HEK293 (cell line): Measurements from ENCODE around the gene RAG1.

Experiments
- CTCF ChIA-PET: fragments of 350-600 bp; formaldehyde crosslinking; extraction: SDS; loops from one replicate; lab custom pipeline; 2021; ENCODE audit warnings: antibody characterized with exemption; lab: Yijun Ruan, JAX
- POLR2A ChIA-PET: fragments of 300-600 bp; formaldehyde crosslinking; extraction: SDS; loops from one replicate; lab custom pipeline; 2020; ENCODE audit warnings: antibody characterized with exemption, inconsistent platforms; lab: Yijun Ruan, JAX
- H3K27ac ChIP-seq: fragments of 200-500 bp; sonication (Bioruptor generic); 2 replicates; pipeline ENCODE4 v1.5.1; 2014; ENCODE audit warnings: low read depth, low read length, control low read depth, inconsistent platforms; ENCODE audit errors: extremely low read depth
- H3K36me3 ChIP-seq, 2 experiments: fragments of 200-500 bp in 1 of 2; sonication (Bioruptor generic) in 1 of 2; 1 replicate in 1 of 2; 2 replicates in 1 of 2; pipeline ENCODE4 v1.5.1; 2014 to 2017; ENCODE audit warnings: inconsistent platforms in 2 of 2, low read length in 2 of 2; ENCODE audit not compliant: control insufficient read depth in 2 of 2, insufficient read depth in 1 of 2
- H3K4me1 ChIP-seq: fragments of 200-500 bp; sonication (Bioruptor generic); 2 replicates; pipeline ENCODE4 v1.5.1; 2014; ENCODE audit warnings: mild to moderate bottlenecking, low read length, inconsistent platforms; ENCODE audit not compliant: control insufficient read depth, insufficient read depth
- H3K4me3 ChIP-seq: 2 replicates; pipeline ENCODE4 v1.5.1; 2011; ENCODE audit warnings: low read depth, mild to moderate bottlenecking, control low read depth, low read length, moderate library complexity
- H3K9me3 ChIP-seq: fragments of 200-500 bp; sonication (Bioruptor generic); 2 replicates; pipeline ENCODE4 v1.5.1; 2014; ENCODE audit warnings: low read depth, low read length, inconsistent platforms; ENCODE audit not compliant: control insufficient read depth, insufficient read depth
- GFI1B ChIP-seq: fragments of 450-650 bp; formaldehyde crosslinking; IDR thresholded peaks from 2 replicates; pipeline ENCODE4 v1.5.1; 2016; ENCODE audit warnings: missing biosample characterization, missing genetic modification characterization
- GLIS1 ChIP-seq: fragments of 450-650 bp; formaldehyde crosslinking; IDR thresholded peaks from 2 replicates; pipeline ENCODE4 v1.5.1; 2016; ENCODE audit warnings: missing biosample characterization, missing genetic modification characterization
- HOXD13 ChIP-seq: sonication (generic); formaldehyde crosslinking; IDR thresholded peaks from 2 replicates; pipeline ENCODE4 v1.8.0; 2022; ENCODE audit warnings: missing genetic modification reagents, borderline replicate concordance
- KLF1 ChIP-seq: fragments of 450-650 bp; formaldehyde crosslinking; IDR thresholded peaks from 2 replicates; pipeline ENCODE4 v1.5.1; 2016; ENCODE audit warnings: missing biosample characterization, missing genetic modification characterization
- SP2 ChIP-seq: fragments of 450-650 bp; formaldehyde crosslinking; IDR thresholded peaks from 2 replicates; pipeline ENCODE4 v1.5.1; 2016; ENCODE audit warnings: missing biosample characterization, missing genetic modification characterization
- SP7 ChIP-seq: fragments of 450-650 bp; formaldehyde crosslinking; IDR thresholded peaks from 2 replicates; pipeline ENCODE4 v1.5.1; 2016; ENCODE audit warnings: missing biosample characterization, missing genetic modification characterization
- YY2 ChIP-seq: fragments of 450-650 bp; formaldehyde crosslinking; IDR thresholded peaks from 2 replicates; pipeline ENCODE4 v1.5.1; 2016; ENCODE audit warnings: missing biosample characterization, missing genetic modification characterization
- ZNF112 ChIP-seq: fragments of 450-650 bp; formaldehyde crosslinking; IDR thresholded peaks from 2 replicates; pipeline ENCODE4 v1.5.0; 2017; ENCODE audit warnings: missing biosample characterization, missing genetic modification characterization
- ZNF16 ChIP-seq: fragments of 450-650 bp; formaldehyde crosslinking; IDR thresholded peaks from 2 replicates; pipeline ENCODE4 v1.5.1; 2016; ENCODE audit warnings: low read depth, missing biosample characterization, missing genetic modification characterization
- ZNF174 ChIP-seq: fragments of 450-650 bp; formaldehyde crosslinking; IDR thresholded peaks from 2 replicates; pipeline ENCODE4 v1.5.0; 2017; ENCODE audit warnings: missing biosample characterization, mild to moderate bottlenecking, missing genetic modification characterization
- ZNF214 ChIP-seq: fragments of 450-650 bp; formaldehyde crosslinking; IDR thresholded peaks from 2 replicates; pipeline ENCODE4 v1.5.1; 2017; ENCODE audit warnings: missing biosample characterization, mild to moderate bottlenecking, missing genetic modification characterization, borderline replicate concordance
- ZNF311 ChIP-seq: fragments of 450-650 bp; formaldehyde crosslinking; IDR thresholded peaks from 2 replicates; pipeline ENCODE4 v1.5.1; 2017; ENCODE audit warnings: missing biosample characterization, missing genetic modification characterization, borderline replicate concordance
- ZNF341 ChIP-seq: fragments of 450-650 bp; formaldehyde crosslinking; IDR thresholded peaks from 2 replicates; pipeline ENCODE4; 2016; ENCODE audit warnings: low read depth, missing biosample characterization, missing genetic modification characterization
- ZNF394 ChIP-seq: fragments of 450-650 bp; formaldehyde crosslinking; IDR thresholded peaks from 2 replicates; pipeline ENCODE4 v1.5.1; 2016; ENCODE audit warnings: missing biosample characterization, missing genetic modification characterization, mild to moderate bottlenecking, moderate library complexity, borderline replicate concordance
- ZNF433 ChIP-seq: fragments of 450-650 bp; formaldehyde crosslinking; IDR thresholded peaks from 2 replicates; pipeline ENCODE4 v1.5.1; 2016; ENCODE audit warnings: missing biosample characterization, missing genetic modification characterization, low read depth
- ZNF48 ChIP-seq: fragments of 450-650 bp; formaldehyde crosslinking; IDR thresholded peaks from 2 replicates; pipeline ENCODE4 v1.5.1; 2016; ENCODE audit warnings: missing biosample characterization, missing genetic modification characterization
- ZNF510 ChIP-seq: fragments of 450-650 bp; formaldehyde crosslinking; IDR thresholded peaks from 2 replicates; pipeline ENCODE4 v1.5.1; 2018; ENCODE audit warnings: mild to moderate bottlenecking, missing genetic modification characterization, missing biosample characterization; ENCODE audit not compliant: insufficient replicate concordance
- ZNF544 ChIP-seq: fragments of 450-650 bp; formaldehyde crosslinking; IDR thresholded peaks from 2 replicates; pipeline ENCODE4 v1.5.0; 2017; ENCODE audit warnings: missing biosample characterization, missing genetic modification characterization
- ZNF561 ChIP-seq: fragments of 450-650 bp; IDR thresholded peaks from 2 replicates; pipeline ENCODE4 v1.5.1; 2018; ENCODE audit warnings: missing biosample characterization, missing genetic modification characterization, borderline replicate concordance
- ZNF585B ChIP-seq: fragments of 450-650 bp; formaldehyde crosslinking; IDR thresholded peaks from 2 replicates; pipeline ENCODE4 v1.5.1; 2016; ENCODE audit warnings: missing biosample characterization, missing genetic modification characterization
- ZNF596 ChIP-seq: fragments of 450-650 bp; IDR thresholded peaks from 2 replicates; pipeline ENCODE4 v1.5.0; 2018; ENCODE audit warnings: missing biosample characterization, mild to moderate bottlenecking, missing genetic modification characterization, moderate library complexity
- ZNF76 ChIP-seq: fragments of 450-650 bp; formaldehyde crosslinking; IDR thresholded peaks from 2 replicates; pipeline ENCODE4; 2016; ENCODE audit warnings: low read depth, missing biosample characterization, missing genetic modification characterization, borderline replicate concordance
- ZNF830 ChIP-seq: fragments of 450-650 bp; IDR thresholded peaks from 2 replicates; pipeline ENCODE4 v1.5.0; 2018; ENCODE audit warnings: missing biosample characterization, missing genetic modification characterization, low read depth, mild to moderate bottlenecking, moderate library complexity
- TF ChIP-seq, protein P1 (sequence below): sonication (generic); formaldehyde crosslinking; IDR thresholded peaks from 2 replicates; pipeline ENCODE4 v1.8.1; 2022; ENCODE audit warnings: mild to moderate bottlenecking, moderate library complexity, missing genetic modification reagents
- TF ChIP-seq, protein P2 (sequence below): fragments of 450-650 bp; formaldehyde crosslinking; IDR thresholded peaks from 2 replicates; pipeline ENCODE4 v1.5.1; 2017; ENCODE audit warnings: missing biosample characterization, missing genetic modification characterization
- TF ChIP-seq, protein P3 (sequence below): fragments of 450-650 bp; formaldehyde crosslinking; IDR thresholded peaks from 2 replicates; pipeline ENCODE4 v1.5.1; 2016; ENCODE audit warnings: missing biosample characterization, missing genetic modification characterization

RAG1 gene

DNA sequence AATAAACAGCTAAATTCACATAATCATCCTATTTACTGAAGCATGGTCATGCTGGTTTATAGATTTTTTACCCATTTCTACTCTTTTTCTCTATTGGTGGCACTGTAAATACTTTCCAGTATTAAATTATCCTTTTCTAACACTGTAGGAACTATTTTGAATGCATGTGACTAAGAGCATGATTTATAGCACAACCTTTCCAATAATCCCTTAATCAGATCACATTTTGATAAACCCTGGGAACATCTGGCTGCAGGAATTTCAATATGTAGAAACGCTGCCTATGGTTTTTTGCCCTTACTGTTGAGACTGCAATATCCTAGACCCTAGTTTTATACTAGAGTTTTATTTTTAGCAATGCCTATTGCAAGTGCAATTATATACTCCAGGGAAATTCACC, 10.7 kb downstream of the RAG1 start:
- CTCF ChIA-PET, result interaction anchor here (1.0 to 6.7 kb wide), 2 partner anchors 15 to 159 kb away, joined by 4 to 51 read pairs; no protein-coding TSS in a partner anchor
- TF ChIP-seq YY2 (tag by site-specific recombination) (no peak), ZNF48 (tag by site-specific recombination) (no peak), ZNF433 (tag by site-specific recombination) (no peak), ZNF112 (tag by site-specific recombination) (no peak)
- Histone ChIP-seq H3K4me1 (no peaks in the 10 kb centered on the region), H3K27ac (no peak overlapping the region), H3K9me3 (no peaks in the 10 kb centered on the region), H3K36me3 (no peaks in the 10 kb centered on the region), H3K4me3 (no peak overlapping the region)
- POLR2A ChIA-PET, result no interaction called here

DNA sequence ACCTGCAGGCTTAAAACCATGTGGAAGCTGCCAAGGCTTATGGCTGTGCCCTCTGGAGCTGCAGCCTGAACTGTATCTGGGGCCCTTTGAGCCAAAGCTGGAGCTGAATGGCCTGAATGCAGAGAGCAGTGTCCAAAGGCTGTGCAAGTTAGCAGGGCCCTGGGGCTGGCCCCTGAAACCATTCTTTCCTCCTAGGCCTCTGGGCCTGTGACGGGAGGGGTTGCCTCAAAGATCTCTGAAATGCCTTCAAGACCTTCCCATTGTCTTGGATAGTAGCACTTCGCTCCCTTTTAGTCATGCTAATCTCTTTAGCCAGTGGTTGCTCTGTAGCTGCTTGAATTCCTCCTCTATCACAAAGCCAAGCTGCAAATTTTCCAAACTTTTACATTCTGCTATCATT, 13.7 kb downstream of the RAG1 start:
- Histone ChIP-seq H3K9me3 (no peaks in the 10 kb centered on the region), H3K4me3 (no peak overlapping the region), H3K4me1 (no peaks in the 10 kb centered on the region), H3K27ac (no peak overlapping the region), H3K36me3 (no peaks in the 10 kb centered on the region)
- POLR2A ChIA-PET, result no interaction called here
- CTCF ChIA-PET, result interaction anchor here (0.6 to 0.7 kb wide), 2 partner anchors 17 to 36 kb away, joined by 3 read pairs; no protein-coding TSS in a partner anchor
- TF ChIP-seq ZNF510 (tag by site-specific recombination) (no peak), GLIS1 (tag by site-specific recombination) (no peak), ZNF585B (tag by site-specific recombination) (peak; percentile 91), ZNF76 (tag by site-specific recombination) (no peak)

DNA sequence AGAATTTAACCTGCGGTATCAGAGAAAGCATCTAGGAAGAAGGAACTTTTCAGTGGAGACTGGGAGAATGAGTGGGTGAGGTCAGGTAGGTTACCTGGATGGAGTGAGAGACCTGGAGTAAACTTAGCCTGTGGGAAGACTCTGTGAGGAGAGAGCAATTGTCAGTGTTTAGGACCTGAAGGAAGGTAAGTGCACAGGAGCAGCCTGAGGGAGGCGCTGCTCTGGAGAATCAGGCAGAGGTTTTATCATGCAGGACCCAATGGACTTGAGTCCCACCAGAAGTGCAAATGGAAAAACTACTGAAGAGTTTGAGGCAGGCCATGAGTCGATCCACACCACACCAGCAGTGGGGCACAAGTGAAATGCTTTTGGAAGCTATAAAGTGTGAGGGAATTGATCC, 15.9 kb downstream of the RAG1 start:
- Histone ChIP-seq H3K27ac (no peak overlapping the region), H3K4me3 (no peak overlapping the region), H3K9me3 (no peaks in the 10 kb centered on the region), H3K4me1 (no peaks in the 10 kb centered on the region), H3K36me3 (no peaks in the 10 kb centered on the region)
- ChIA-PET CTCF (no interaction called here), POLR2A (no interaction called here)
- TF ChIP-seq ZNF311, result no peak
- TF ChIP-seq, protein P1, sequence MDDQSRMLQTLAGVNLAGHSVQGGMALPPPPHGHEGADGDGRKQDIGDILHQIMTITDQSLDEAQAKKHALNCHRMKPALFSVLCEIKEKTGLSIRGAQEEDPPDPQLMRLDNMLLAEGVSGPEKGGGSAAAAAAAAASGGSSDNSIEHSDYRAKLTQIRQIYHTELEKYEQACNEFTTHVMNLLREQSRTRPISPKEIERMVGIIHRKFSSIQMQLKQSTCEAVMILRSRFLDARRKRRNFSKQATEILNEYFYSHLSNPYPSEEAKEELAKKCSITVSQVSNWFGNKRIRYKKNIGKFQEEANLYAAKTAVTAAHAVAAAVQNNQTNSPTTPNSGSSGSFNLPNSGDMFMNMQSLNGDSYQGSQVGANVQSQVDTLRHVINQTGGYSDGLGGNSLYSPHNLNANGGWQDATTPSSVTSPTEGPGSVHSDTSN (CRISPR knock-in tag), result no peak
- no peak for TF ChIP-seq SP7 (tag by site-specific recombination)
- no peak for TF ChIP-seq KLF1 (tag by site-specific recombination)
- TF ChIP-seq, all 188 proteins: peak for 0

DNA sequence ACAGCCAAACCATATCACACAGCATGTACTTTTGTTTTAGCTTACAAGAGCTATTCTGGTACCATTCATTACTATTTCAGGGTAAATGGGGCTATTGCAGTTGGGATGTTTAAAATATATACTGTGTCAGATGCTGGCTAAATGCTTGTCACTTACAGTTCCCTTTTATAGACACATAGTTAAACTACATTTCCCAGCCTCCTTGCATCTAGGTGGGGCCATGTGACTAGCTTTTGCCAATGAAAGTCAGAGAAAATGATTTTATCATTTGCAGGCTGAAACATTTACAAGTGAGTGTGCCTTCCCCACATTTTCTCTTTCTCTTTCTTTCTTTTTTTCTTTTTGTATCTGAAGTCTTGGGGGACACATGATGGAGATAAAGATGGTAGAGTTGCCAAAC, 18.7 kb downstream of the RAG1 start:
- no peaks in the 10 kb centered on the region for H3K36me3 ChIP-seq
- no peaks in the 10 kb centered on the region for H3K4me1 ChIP-seq
- no peaks in the 10 kb centered on the region for H3K9me3 ChIP-seq
- ChIA-PET POLR2A (no interaction called here), CTCF (no interaction called here)
- H3K27ac ChIP-seq, result no peak overlapping the region
- no peak overlapping the region for H3K4me3 ChIP-seq
- TF ChIP-seq SP2 (tag by site-specific recombination) (no peak), GFI1B (tag by site-specific recombination) (no peak), ZNF544 (tag by site-specific recombination) (no peak), ZNF174 (tag by site-specific recombination) (no peak), ZNF596 (tag by site-specific recombination) (no peak), ZNF214 (no peak), ZNF341 (no peak), HOXD13 (no peak), ZNF16 (tag by site-specific recombination) (no peak), ZNF394 (tag by site-specific recombination) (no peak), ZNF830 (no peak), ZNF561 (tag by site-specific recombination) (no peak)
- TF ChIP-seq, protein P2, sequence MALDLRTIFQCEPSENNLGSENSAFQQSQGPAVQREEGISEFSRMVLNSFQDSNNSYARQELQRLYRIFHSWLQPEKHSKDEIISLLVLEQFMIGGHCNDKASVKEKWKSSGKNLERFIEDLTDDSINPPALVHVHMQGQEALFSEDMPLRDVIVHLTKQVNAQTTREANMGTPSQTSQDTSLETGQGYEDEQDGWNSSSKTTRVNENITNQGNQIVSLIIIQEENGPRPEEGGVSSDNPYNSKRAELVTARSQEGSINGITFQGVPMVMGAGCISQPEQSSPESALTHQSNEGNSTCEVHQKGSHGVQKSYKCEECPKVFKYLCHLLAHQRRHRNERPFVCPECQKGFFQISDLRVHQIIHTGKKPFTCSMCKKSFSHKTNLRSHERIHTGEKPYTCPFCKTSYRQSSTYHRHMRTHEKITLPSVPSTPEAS (tag by site-specific recombination), result no peak
- TF ChIP-seq, protein P3, sequence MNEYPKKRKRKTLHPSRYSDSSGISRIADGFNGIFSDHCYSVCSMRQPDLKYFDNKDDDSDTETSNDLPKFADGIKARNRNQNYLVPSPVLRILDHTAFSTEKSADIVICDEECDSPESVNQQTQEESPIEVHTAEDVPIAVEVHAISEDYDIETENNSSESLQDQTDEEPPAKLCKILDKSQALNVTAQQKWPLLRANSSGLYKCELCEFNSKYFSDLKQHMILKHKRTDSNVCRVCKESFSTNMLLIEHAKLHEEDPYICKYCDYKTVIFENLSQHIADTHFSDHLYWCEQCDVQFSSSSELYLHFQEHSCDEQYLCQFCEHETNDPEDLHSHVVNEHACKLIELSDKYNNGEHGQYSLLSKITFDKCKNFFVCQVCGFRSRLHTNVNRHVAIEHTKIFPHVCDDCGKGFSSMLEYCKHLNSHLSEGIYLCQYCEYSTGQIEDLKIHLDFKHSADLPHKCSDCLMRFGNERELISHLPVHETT (tag by site-specific recombination), result no peak
